ENCODE measurements around the gene U2AF1L4. TPM values are rescaled to one million over a fixed set of nuclear protein-coding genes. Genes with fewer than 3 reads are reported as not detected.

U2AF1L4 gene
- total RNA-seq, 5 donors from 2014 or later (not counting 1 experiment from before 2014, with no cell fraction given): 40.2 to 74.1 (median 49.3) TPM

DNA sequence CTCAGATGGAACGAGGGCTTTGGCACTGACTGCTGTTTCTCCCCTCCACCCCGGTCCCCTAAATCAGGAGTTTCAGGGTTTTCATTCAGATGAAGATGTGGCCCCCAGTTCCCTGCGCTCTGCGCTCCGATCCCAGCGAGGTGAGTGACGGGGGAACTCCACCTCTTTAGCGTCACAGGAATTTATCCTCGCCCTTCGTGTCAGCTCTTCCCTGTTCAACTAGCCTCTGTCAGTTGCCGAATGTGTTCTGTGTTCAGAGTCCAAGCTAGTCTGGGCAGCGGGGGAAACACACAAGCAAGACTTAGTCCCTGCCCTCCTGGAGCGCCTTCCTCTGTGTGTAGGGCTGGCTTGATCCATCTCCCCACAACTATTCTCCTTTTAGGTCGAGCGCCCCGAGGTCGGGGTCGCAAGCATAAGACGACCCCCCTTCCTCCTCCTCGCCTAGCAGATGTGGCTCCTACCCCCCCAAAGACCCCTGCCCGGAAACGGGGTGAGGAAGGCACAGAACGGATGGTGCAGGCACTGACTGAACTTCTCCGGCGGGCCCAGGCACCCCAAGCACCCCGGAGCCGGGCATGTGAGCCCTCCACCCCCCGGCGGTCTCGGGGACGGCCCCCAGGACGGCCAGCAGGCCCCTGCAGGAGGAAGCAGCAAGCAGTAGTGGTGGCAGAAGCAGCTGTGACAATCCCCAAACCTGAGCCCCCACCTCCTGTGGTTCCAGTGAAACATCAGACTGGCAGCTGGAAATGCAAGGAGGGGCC, 25.6 kb downstream of the U2AF1L4 start:
- Mint-ChIP-seq H3K9me3 (no peaks in the 10 kb centered on the region), H3K27ac (peak overlapping the region; percentile 64 to 79), H3K36me3 (peaks cover 23% of the 10 kb centered on the region), H3K4me3 (peak overlapping the region; percentile 84 to 87 (median 84)), H3K4me1 (peaks cover 38 to 48% (median 43%) of the 10 kb centered on the region in 3 donors), H3K27me3 (no peaks in the 10 kb centered on the region)
- ATAC-seq (replicated peaks in 1 of 4) (no peak), DNase-seq (no peak)
- ChIA-PET CTCF (interaction anchor here in 1 of 2 donors (0.6 kb wide), 2 partner anchors 32 to 186 kb away, joined by 3 to 13 read pairs; no protein-coding TSS in a partner anchor), POLR2A (interaction anchor here in 1 of 2 donors (1.1 kb wide), 1 partner anchor 29 kb away, joined by 4 read pairs; the partner anchor contains the start of gene LIN37)
- 95% methylated on average over 19 of the region's 32 CpGs for WGBS (ENCODE audit: insufficient coverage)
- Histone ChIP-seq H3K27me3 (replicated peaks in 1 of 2; ENCODE audit: control insufficient read depth in 2 of 2, extremely low read depth in 1 of 2, insufficient read depth in 2 of 2, low read length in 1 of 2) (no peaks in the 10 kb centered on the region), H3K27ac (ENCODE audit: low read length) (no peak overlapping the region), H3K36me3 (ENCODE audit: control insufficient read depth in 2 of 2, extremely low read depth in 1 of 2, insufficient read depth in 1 of 2, low read length in 1 of 2) (peaks cover 25 to 40% of the 10 kb centered on the region in 2 donors), H3K4me3 (ENCODE audit: control insufficient read depth in 1 of 2, extremely low read depth in 1 of 2, low read length in 1 of 2) (peak overlapping the region in 1 of 2 donors; percentile 74), H3K4me1 (ENCODE audit: control insufficient read depth in 1 of 2, extremely low read depth in 1 of 2, insufficient read depth in 2 of 2, low read length in 2 of 2) (peaks cover 7 to 47% of the 10 kb centered on the region in 2 experiments), H3K9me3 (no peaks in the 10 kb centered on the region)

DNA sequence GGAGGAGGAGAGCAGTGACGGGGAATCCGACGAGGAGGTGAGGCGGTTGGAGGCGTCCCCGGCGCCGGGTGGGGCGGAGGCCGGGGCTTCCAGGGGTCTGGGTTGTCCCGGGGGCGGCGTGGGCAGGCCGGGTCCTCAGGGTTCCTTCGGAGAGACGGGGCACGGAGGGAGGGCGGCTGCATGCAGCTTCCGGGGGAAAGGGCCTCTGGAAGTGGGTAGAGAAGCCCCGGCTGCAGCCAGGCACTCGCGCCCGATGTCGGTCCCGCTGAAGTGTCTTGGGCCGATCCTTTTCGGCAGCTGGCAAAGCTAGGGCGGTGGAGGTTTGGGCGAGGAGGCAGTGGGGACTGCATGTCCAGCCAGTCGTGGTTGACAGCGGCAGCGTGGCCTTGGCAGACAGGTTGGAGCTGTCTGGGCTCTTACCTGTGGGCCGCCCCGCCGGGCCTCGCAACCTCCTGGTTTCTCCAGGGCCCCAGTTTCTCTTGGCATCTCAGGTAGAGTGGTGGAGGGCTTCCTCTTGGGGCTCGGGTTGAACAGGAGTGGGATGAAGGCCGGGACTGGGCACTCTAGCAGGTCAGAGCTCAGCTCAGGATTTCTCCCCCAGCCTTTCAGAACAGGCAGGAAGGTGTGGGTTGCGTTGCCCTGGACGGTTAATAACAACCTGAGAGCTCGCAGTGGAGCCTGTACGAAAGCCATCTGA, 26.7 kb downstream of the U2AF1L4 start:
- WGBS (ENCODE audit: insufficient coverage): under 1% methylated on average over 38 of the region's 42 CpGs
- Histone ChIP-seq H3K27ac (ENCODE audit: low read length) (peak overlapping the region; percentile 16), H3K36me3 (ENCODE audit: control insufficient read depth in 2 of 2, extremely low read depth in 1 of 2, insufficient read depth in 1 of 2, low read length in 1 of 2) (peaks cover 20 to 30% of the 10 kb centered on the region in 2 donors), H3K4me1 (ENCODE audit: control insufficient read depth in 1 of 2, extremely low read depth in 1 of 2, insufficient read depth in 2 of 2, low read length in 2 of 2) (peaks cover 11 to 58% of the 10 kb centered on the region in 2 experiments), H3K4me3 (ENCODE audit: control insufficient read depth in 1 of 2, extremely low read depth in 1 of 2, low read length in 1 of 2) (peak overlapping the region; percentile 70 to 74), H3K9me3 (no peaks in the 10 kb centered on the region), H3K27me3 (replicated peaks in 1 of 2; ENCODE audit: control insufficient read depth in 2 of 2, extremely low read depth in 1 of 2, insufficient read depth in 2 of 2, low read length in 1 of 2) (no peaks in the 10 kb centered on the region)
- POLR2A ChIA-PET: interaction anchor here in 1 of 2 donors (1.1 kb wide), 1 partner anchor 30 kb away, joined by 4 read pairs; the partner anchor contains the start of gene LIN37
- peaks cover 49 to 58% (median 54%) of the 10 kb centered on the region in 3 donors for H3K4me1 Mint-ChIP-seq
- ATAC-seq (replicated peaks in 1 of 4): peak in 3 of 4 experiments; percentile 2 to 5 (median 3)
- no peaks in the 10 kb centered on the region for H3K27me3 Mint-ChIP-seq
- no peaks in the 10 kb centered on the region for H3K9me3 Mint-ChIP-seq
- CTCF ChIA-PET: interaction anchor here in 1 of 2 donors (0.6 kb wide), 1 partner anchor 31 kb away, joined by 13 read pairs; no protein-coding TSS in a partner anchor
- H3K4me3 Mint-ChIP-seq: peak overlapping the region; percentile 84 to 87 (median 84)
- DNase-seq: peak in 25 of 35 experiments; percentile 12 to 56 (median 34)
- peaks cover 22% of the 10 kb centered on the region for H3K36me3 Mint-ChIP-seq
- peak overlapping the region; percentile 68 to 79 for H3K27ac Mint-ChIP-seq

DNA sequence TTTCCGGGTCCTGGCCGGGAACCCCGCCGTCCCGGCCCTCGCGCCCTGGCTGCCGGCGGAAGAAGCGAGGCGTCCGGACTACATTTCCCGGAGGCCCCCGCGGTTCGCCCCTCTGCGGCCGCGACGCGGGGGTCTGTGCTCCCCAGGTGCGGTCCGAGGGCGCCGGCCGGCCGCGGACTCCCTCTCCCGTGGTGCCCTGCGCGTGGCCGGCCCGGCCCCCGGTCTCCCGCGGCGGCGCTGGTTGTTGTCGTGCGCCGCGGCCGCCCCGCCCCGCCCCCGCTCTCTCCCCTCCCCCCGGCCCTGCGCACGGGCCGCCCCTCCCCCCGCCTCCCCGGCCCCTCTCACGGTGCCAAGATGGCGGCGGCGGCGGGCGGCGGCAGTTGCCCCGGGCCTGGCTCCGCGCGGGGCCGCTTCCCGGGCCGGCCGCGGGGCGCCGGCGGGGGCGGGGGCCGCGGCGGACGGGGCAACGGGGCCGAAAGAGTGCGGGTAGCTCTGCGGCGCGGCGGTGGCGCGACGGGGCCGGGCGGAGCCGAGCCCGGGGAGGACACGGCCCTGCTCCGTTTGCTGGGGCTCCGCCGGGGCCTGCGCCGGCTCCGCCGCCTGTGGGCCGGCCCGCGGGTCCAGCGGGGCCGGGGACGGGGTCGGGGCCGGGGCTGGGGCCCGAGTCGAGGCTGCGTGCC, 27.4 kb downstream of the U2AF1L4 start, which contains the start of gene KMT2B:
TSS of gene KMT2B (plus strand) at position 339 of the 680 bp plus-strand sequence. CDS start at position 355, 16 bp downstream.
- ATAC-seq (replicated peaks in 1 of 4) (peak; percentile 50 to 58 (median 54)), DNase-seq (peak in 2 of 35 experiments; percentile 15 to 16)
- peaks cover 18% of the 10 kb centered on the region for H3K36me3 Mint-ChIP-seq
- Histone ChIP-seq H3K9me3 (no peaks in the 10 kb centered on the region), H3K27ac (ENCODE audit: low read length) (peak within 1 kb of the TSS; percentile 74), H3K4me1 (ENCODE audit: control insufficient read depth in 1 of 2, extremely low read depth in 1 of 2, insufficient read depth in 2 of 2, low read length in 2 of 2) (peaks cover 15 to 65% of the 10 kb centered on the region in 2 experiments), H3K36me3 (ENCODE audit: control insufficient read depth in 2 of 2, extremely low read depth in 1 of 2, insufficient read depth in 1 of 2, low read length in 1 of 2) (peaks cover 16 to 23% of the 10 kb centered on the region in 2 donors), H3K4me3 (ENCODE audit: control insufficient read depth in 1 of 2, extremely low read depth in 1 of 2, low read length in 1 of 2) (peak within 1 kb of the TSS; percentile 84 to 85), H3K27me3 (replicated peaks in 1 of 2; ENCODE audit: control insufficient read depth in 2 of 2, extremely low read depth in 1 of 2, insufficient read depth in 2 of 2, low read length in 1 of 2) (no peaks in the 10 kb centered on the region)
- H3K4me3 Mint-ChIP-seq: peak within 1 kb of the TSS; percentile 90 to 100 (median 91)
- H3K4me1 Mint-ChIP-seq: peaks cover 56 to 65% (median 61%) of the 10 kb centered on the region in 3 donors
- peak within 1 kb of the TSS; percentile 94 for H3K27ac Mint-ChIP-seq
- H3K9me3 Mint-ChIP-seq: no peaks in the 10 kb centered on the region
- no peaks in the 10 kb centered on the region for H3K27me3 Mint-ChIP-seq
- WGBS (ENCODE audit: insufficient coverage): under 1% methylated on average over 74 of the region's 109 CpGs
- CTCF ChIA-PET: no interaction called here
- POLR2A ChIA-PET: no interaction called here

DNA sequence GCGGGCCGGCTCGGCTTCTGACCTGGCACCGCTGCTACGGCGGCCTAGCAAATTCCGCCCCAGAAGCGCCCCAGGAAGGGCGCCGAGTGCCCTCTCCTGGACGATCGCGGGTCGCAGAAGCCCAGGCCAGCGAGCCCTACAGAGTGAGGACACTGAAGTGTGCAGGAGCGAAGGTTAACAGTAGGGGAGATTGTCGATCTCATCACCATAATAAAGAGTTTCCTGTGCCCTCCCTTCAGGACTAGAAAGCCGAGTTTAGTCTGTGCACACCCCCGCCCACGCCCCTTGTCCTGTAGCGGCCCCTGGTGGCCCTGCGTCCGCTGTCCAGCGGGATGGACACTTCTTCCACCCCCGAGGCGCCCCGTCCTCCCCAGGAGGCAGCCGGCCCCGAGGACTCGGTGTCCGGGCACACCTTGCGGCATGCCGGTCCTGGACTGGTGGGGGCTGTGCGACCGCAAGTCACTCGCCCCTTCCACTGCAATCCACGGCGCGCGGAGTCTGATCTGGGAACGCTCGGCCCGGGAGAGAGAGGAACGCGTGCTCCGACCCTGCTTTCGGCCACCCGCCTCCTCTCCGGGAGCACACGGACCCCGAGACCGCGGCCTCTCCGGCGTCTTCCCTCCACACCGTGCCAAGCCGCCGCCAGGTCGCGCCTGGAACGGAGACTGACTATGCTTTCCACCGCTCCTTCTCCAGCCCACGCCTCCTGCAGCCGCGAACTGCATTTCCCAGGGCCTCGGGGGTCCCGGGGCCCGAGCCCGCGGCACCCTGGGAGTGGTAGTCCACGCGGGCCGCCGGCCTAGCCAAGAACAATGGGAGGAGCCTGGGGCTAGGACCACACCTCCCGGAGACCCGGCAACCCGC, 28.2 kb downstream of the U2AF1L4 start:
- Mint-ChIP-seq H3K36me3 (peaks cover 11% of the 10 kb centered on the region), H3K9me3 (no peaks in the 10 kb centered on the region), H3K27ac (peak overlapping the region; percentile 94), H3K4me3 (peak overlapping the region; percentile 90 to 100 (median 91)), H3K4me1 (peaks cover 61 to 68% (median 67%) of the 10 kb centered on the region in 3 donors), H3K27me3 (no peaks in the 10 kb centered on the region)
- peak overlapping the region; percentile 74 for H3K27ac ChIP-seq (ENCODE audit: low read length)
- under 1% methylated on average over 65 of the region's 77 CpGs for WGBS (ENCODE audit: insufficient coverage)
- ATAC-seq (replicated peaks in 1 of 4) (peak; percentile 83 to 88 (median 86)), DNase-seq (peak; percentile 89 to 99 (median 97))
- peak overlapping the region; percentile 84 to 85 for H3K4me3 ChIP-seq (ENCODE audit: control insufficient read depth in 1 of 2, extremely low read depth in 1 of 2, low read length in 1 of 2)
- ChIA-PET CTCF (no interaction called here), POLR2A (no interaction called here)
- H3K9me3 ChIP-seq: no peaks in the 10 kb centered on the region
- H3K27me3 ChIP-seq (replicated peaks in 1 of 2; ENCODE audit: control insufficient read depth in 2 of 2, extremely low read depth in 1 of 2, insufficient read depth in 2 of 2, low read length in 1 of 2): no peaks in the 10 kb centered on the region
- peaks cover 11 to 15% of the 10 kb centered on the region in 2 donors for H3K36me3 ChIP-seq (ENCODE audit: control insufficient read depth in 2 of 2, extremely low read depth in 1 of 2, insufficient read depth in 1 of 2, low read length in 1 of 2)
- H3K4me1 ChIP-seq (ENCODE audit: control insufficient read depth in 1 of 2, extremely low read depth in 1 of 2, insufficient read depth in 2 of 2, low read length in 2 of 2): peaks cover 16 to 73% of the 10 kb centered on the region in 2 experiments

DNA sequence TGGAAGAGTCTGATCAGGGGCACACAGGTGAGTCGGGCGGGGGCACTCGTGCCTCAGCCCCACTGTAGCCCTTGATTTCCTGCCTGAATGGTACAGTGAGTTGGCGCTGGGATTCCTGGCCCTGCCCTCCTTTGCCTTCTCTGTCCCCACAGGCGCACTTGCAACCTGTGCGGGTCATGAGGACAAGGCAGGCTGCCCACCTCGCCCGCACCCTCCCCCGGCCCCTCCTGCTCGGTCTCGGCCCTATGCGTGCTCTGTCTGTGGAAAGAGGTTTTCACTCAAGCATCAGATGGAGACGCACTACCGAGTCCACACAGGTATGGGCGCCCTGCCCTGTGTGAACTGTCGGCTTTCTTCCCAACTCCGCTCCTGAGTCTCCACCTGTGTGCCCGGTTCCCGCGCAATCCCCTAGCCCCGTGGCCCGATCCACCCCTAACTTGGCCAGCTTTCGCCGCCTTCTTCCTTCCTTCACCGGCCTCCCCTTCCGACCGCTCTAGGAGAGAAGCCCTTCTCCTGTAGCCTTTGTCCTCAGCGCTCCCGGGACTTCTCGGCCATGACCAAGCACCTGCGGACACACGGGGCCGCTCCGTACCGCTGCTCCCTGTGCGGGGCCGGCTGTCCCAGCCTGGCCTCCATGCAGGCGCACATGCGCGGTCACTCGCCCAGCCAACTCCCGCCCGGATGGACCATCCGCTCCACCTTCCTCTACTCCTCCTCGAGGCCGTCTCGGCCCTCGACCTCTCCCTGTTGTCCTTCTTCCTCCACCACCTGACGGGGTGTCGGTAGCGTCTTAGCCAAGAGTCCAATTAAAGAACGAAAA, 29.0 kb downstream of the U2AF1L4 start:
- Mint-ChIP-seq H3K36me3 (peaks cover 7% of the 10 kb centered on the region), H3K27ac (peak overlapping the region; percentile 94), H3K4me3 (peak overlapping the region; percentile 90 to 100 (median 91)), H3K4me1 (peaks cover 65 to 70% (median 66%) of the 10 kb centered on the region in 3 donors), H3K9me3 (no peaks in the 10 kb centered on the region), H3K27me3 (no peaks in the 10 kb centered on the region)
- Histone ChIP-seq H3K4me3 (ENCODE audit: control insufficient read depth in 1 of 2, extremely low read depth in 1 of 2, low read length in 1 of 2) (peak overlapping the region; percentile 84 to 85), H3K9me3 (no peaks in the 10 kb centered on the region), H3K36me3 (ENCODE audit: control insufficient read depth in 2 of 2, extremely low read depth in 1 of 2, insufficient read depth in 1 of 2, low read length in 1 of 2) (peaks cover 4 to 9% of the 10 kb centered on the region in 2 donors), H3K27me3 (replicated peaks in 1 of 2; ENCODE audit: control insufficient read depth in 2 of 2, extremely low read depth in 1 of 2, insufficient read depth in 2 of 2, low read length in 1 of 2) (no peaks in the 10 kb centered on the region), H3K27ac (ENCODE audit: low read length) (peak overlapping the region; percentile 74), H3K4me1 (ENCODE audit: control insufficient read depth in 1 of 2, extremely low read depth in 1 of 2, insufficient read depth in 2 of 2, low read length in 2 of 2) (peaks cover 16 to 79% of the 10 kb centered on the region in 2 experiments)
- CTCF ChIA-PET: interaction anchor here in 1 of 2 donors (0.7 kb wide), 1 partner anchor 22 kb away, joined by 3 read pairs; no protein-coding TSS in a partner anchor
- POLR2A ChIA-PET: no interaction called here
- DNase-seq (peak in 2 of 35 experiments; percentile 20 to 50), ATAC-seq (replicated peaks in 1 of 4) (no peak)
- WGBS (ENCODE audit: insufficient coverage): 4% methylated on average over 49 of the region's 52 CpGs
